HepG2 (cell line): ENCODE measurements around the gene PCNA. TPM values are rescaled to one million over a fixed set of nuclear protein-coding genes. Genes with fewer than 3 reads are reported as not detected.

Experiments used
- ASH2L ChIP-seq: fragments of 300-600, 200-600 bp; sonication (generic); IDR thresholded peaks from 2 replicates; pipeline ENCODE4 v1.7.0; 2017; ENCODE audit warnings: low read depth, mild to moderate bottlenecking, moderate library complexity, mixed read lengths, low read length; ENCODE audit not compliant: insufficient read length
- CCDC6 ChIP-seq: sonication (generic); formaldehyde crosslinking; IDR thresholded peaks from 2 replicates; pipeline ENCODE4 v1.8.1; 2022; ENCODE audit warnings: mild to moderate bottlenecking, missing genetic modification reagents, moderate library complexity
- FIP1L1 ChIP-seq: fragments of 200-400 bp; formaldehyde crosslinking; IDR thresholded peaks from 2 replicates; pipeline ENCODE4 v1.6.1; 2018; ENCODE audit warnings: low read depth, mild to moderate bottlenecking, low read length, moderate library complexity, borderline replicate concordance; ENCODE audit not compliant: insufficient read depth
- HIVEP1 ChIP-seq: sonication (generic); formaldehyde crosslinking; IDR thresholded peaks from 2 replicates; pipeline ENCODE4 v1.4.0; 2020; ENCODE audit warnings: mild to moderate bottlenecking, missing genetic modification reagents
- HMG20A ChIP-seq: IDR thresholded peaks from 2 replicates; pipeline ENCODE4 v1.6.1; 2016; ENCODE audit warnings: borderline replicate concordance
- KAT7 ChIP-seq: IDR thresholded peaks from 2 replicates; pipeline ENCODE4 v1.6.1; 2018; ENCODE audit warnings: borderline replicate concordance, missing compliant biosample characterization
- KDM3A ChIP-seq: IDR thresholded peaks from 2 replicates; pipeline ENCODE4 v1.6.1; 2018; ENCODE audit warnings: low read depth, missing compliant biosample characterization
- KLF13 ChIP-seq: sonication (generic); formaldehyde crosslinking; IDR thresholded peaks from 2 replicates; pipeline ENCODE4 v1.4.0; 2020; ENCODE audit warnings: mild to moderate bottlenecking, missing genetic modification reagents
- MED8 ChIP-seq: sonication (generic); formaldehyde crosslinking; IDR thresholded peaks from 2 replicates; pipeline ENCODE4 v1.8.1; 2023; ENCODE audit warnings: mild to moderate bottlenecking, missing genetic modification reagents; ENCODE audit not compliant: insufficient replicate concordance
- NFRKB ChIP-seq: fragments of 450-650 bp; IDR thresholded peaks from 2 replicates; pipeline ENCODE4 v1.6.1; 2017
- PRPF4 ChIP-seq: fragments of 200-400 bp; formaldehyde crosslinking; IDR thresholded peaks from 2 replicates; pipeline ENCODE4 v1.6.1; 2016; ENCODE audit warnings: low read length, low read depth; ENCODE audit not compliant: poor library complexity, severe bottlenecking
- RXRB ChIP-seq: IDR thresholded peaks from 2 replicates; pipeline ENCODE4 v1.6.1; 2016; ENCODE audit warnings: borderline replicate concordance, missing genetic modification reagents, missing compliant biosample characterization
- SMAD3 ChIP-seq: sonication (generic); formaldehyde crosslinking; IDR thresholded peaks from 2 replicates; pipeline ENCODE4 v1.4.0; 2020; ENCODE audit warnings: missing genetic modification reagents
- TBL1XR1 ChIP-seq: fragments of 150-350 bp; IDR thresholded peaks from 2 replicates; pipeline ENCODE4 v1.6.1; 2014; ENCODE audit warnings: borderline replicate concordance, low read length; ENCODE audit not compliant: partially characterized antibody
- ZBTB38 ChIP-seq: sonication (generic); formaldehyde crosslinking; IDR thresholded peaks from 2 replicates; pipeline ENCODE4 v1.5.1; 2020; ENCODE audit warnings: mild to moderate bottlenecking, missing genetic modification reagents
- ZNF274 ChIP-seq: sonication (generic); formaldehyde crosslinking; IDR thresholded peaks from 2 replicates; pipeline ENCODE4 v1.5.1; 2020; ENCODE audit warnings: mild to moderate bottlenecking, missing genetic modification reagents
- ZNF446 ChIP-seq: sonication (generic); formaldehyde crosslinking; IDR thresholded peaks from 2 replicates; pipeline ENCODE4 v1.5.0; 2020; ENCODE audit warnings: mild to moderate bottlenecking, missing genetic modification reagents
- ZNF543 ChIP-seq: sonication (generic); formaldehyde crosslinking; IDR thresholded peaks from 2 replicates; pipeline ENCODE4 v1.4.0; 2020; ENCODE audit warnings: mild to moderate bottlenecking, missing genetic modification reagents
- ZNF563 ChIP-seq: sonication (generic); formaldehyde crosslinking; IDR thresholded peaks from 2 replicates; pipeline ENCODE4 v1.8.0; 2022; ENCODE audit warnings: mild to moderate bottlenecking, moderate library complexity, missing genetic modification reagents
- ZNF788 ChIP-seq: sonication (generic); formaldehyde crosslinking; IDR thresholded peaks from 2 replicates; pipeline ENCODE4 v1.5.0; 2020; ENCODE audit warnings: mild to moderate bottlenecking, missing genetic modification reagents, borderline replicate concordance
- polyA plus RNA-seq, 8 experiments: library from polyadenylated mRNA; depleted of rRNA in 3 of 8; stranded (reverse) in 7 of 8; unstranded in 1 of 8; fragments of >200 nt; fragmentation: Illumina TruSeq in 4 of 8; extraction: Trizol in 4 of 8; gene quantifications; 2 replicates each; pipeline versions ENCODE4 v1.2.1 to v1.2.3, GENCODE V29; 2011 to 2016; ENCODE audit warnings: low read depth in 4 of 8, missing spikeins in 1 of 8, mixed read lengths in 1 of 8; ENCODE audit not compliant: insufficient read depth in 1 of 8
- total RNA-seq, 5 experiments: library from RNA; depleted of rRNA; stranded (reverse); fragments of >200 nt; fragmentation: Illumina TruSeq; extraction: Trizol; gene quantifications; 2 replicates each; pipeline ENCODE4 v1.2.3, GENCODE V29; 2016; ENCODE audit warnings: low read depth in 1 of 5
- TF ChIP-seq, protein P1 (sequence below): sonication (generic); formaldehyde crosslinking; IDR thresholded peaks from 2 replicates; pipeline ENCODE4 v1.4.0; 2020; ENCODE audit warnings: missing genetic modification reagents
- TF ChIP-seq, protein P2 (sequence below): sonication (generic); formaldehyde crosslinking; conservative IDR thresholded peaks from 2 replicates; pipeline ENCODE4 v1.8.1; 2023; ENCODE audit warnings: missing genetic modification reagents
- TF ChIP-seq, protein P3 (sequence below): fragments of 450-650 bp; IDR thresholded peaks from 2 replicates; pipeline ENCODE4 v1.6.1; 2017; ENCODE audit warnings: mild to moderate bottlenecking
- TF ChIP-seq, protein P4 (sequence below): conservative IDR thresholded peaks from 2 replicates; pipeline ENCODE4 v1.6.1; 2018; ENCODE audit warnings: missing genetic modification reagents
- TF ChIP-seq, protein P5 (sequence below): sonication (generic); formaldehyde crosslinking; IDR thresholded peaks from 2 replicates; pipeline ENCODE4 v1.8.1; 2023; ENCODE audit warnings: mild to moderate bottlenecking, missing genetic modification reagents, borderline replicate concordance

The PCNA gene
- total and polyA plus RNA-seq, 2 of the 13 experiments (the other 11 are each of a cell fraction or from before 2014, with no cell fraction given): 229 to 655 TPM

DNA sequence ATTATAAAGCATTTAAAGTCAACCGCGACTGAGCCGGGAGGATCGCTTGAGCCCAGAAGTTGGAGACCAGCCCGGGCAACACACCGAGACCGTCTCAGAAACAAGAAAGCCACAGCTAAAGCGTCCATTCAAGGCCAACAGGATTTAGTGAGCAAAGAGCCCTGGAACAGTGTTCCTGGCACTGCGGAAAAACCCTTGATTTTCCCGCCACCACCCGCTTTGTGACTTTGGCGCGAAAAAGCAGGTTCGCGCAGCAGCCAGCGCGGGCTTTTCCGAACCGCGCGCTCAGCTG lies 669 bp downstream of the PCNA start (continued):
- TF ChIP-seq ZNF543 (no peak), ZNF788 (CRISPR knock-in tag) (no peak; the same call in 1 of the 2 replicates), KLF13 (no peak), ZNF446 (no peak), MED8 (CRISPR knock-in tag) (peak; percentile 88), ASH2L (no peak), FIP1L1 (no peak), ZBTB38 (CRISPR knock-in tag) (no peak; the same call in 1 of the 2 replicates), PRPF4 (no peak), TBL1XR1 (no peak), HIVEP1 (CRISPR knock-in tag) (peak; percentile 94; the same call in 1 of the 2 replicates), CCDC6 (CRISPR knock-in tag) (no peak), RXRB (CRISPR knock-in tag) (no peak; the same call in 1 of the 2 replicates), SMAD3 (CRISPR knock-in tag) (no peak), KAT7 (CRISPR knock-in tag) (no peak), ZNF274 (peak; percentile 99; the same call in 1 of the 2 replicates), HMG20A (CRISPR knock-in tag) (no peak), KDM3A (no peak; the same call in 1 of the 2 replicates), NFRKB (no peak), ZNF563 (peak; percentile 100; the same call in 1 of the 2 replicates)
- TF ChIP-seq, protein P1, sequence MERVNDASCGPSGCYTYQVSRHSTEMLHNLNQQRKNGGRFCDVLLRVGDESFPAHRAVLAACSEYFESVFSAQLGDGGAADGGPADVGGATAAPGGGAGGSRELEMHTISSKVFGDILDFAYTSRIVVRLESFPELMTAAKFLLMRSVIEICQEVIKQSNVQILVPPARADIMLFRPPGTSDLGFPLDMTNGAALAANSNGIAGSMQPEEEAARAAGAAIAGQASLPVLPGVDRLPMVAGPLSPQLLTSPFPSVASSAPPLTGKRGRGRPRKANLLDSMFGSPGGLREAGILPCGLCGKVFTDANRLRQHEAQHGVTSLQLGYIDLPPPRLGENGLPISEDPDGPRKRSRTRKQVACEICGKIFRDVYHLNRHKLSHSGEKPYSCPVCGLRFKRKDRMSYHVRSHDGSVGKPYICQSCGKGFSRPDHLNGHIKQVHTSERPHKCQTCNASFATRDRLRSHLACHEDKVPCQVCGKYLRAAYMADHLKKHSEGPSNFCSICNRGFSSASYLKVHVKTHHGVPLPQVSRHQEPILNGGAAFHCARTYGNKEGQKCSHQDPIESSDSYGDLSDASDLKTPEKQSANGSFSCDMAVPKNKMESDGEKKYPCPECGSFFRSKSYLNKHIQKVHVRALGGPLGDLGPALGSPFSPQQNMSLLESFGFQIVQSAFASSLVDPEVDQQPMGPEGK (CRISPR knock-in tag): peak; percentile 38
- TF ChIP-seq, protein P2, sequence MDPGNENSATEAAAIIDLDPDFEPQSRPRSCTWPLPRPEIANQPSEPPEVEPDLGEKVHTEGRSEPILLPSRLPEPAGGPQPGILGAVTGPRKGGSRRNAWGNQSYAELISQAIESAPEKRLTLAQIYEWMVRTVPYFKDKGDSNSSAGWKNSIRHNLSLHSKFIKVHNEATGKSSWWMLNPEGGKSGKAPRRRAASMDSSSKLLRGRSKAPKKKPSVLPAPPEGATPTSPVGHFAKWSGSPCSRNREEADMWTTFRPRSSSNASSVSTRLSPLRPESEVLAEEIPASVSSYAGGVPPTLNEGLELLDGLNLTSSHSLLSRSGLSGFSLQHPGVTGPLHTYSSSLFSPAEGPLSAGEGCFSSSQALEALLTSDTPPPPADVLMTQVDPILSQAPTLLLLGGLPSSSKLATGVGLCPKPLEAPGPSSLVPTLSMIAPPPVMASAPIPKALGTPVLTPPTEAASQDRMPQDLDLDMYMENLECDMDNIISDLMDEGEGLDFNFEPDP (CRISPR knock-in tag): peak; percentile 100
- TF ChIP-seq, protein P3, sequence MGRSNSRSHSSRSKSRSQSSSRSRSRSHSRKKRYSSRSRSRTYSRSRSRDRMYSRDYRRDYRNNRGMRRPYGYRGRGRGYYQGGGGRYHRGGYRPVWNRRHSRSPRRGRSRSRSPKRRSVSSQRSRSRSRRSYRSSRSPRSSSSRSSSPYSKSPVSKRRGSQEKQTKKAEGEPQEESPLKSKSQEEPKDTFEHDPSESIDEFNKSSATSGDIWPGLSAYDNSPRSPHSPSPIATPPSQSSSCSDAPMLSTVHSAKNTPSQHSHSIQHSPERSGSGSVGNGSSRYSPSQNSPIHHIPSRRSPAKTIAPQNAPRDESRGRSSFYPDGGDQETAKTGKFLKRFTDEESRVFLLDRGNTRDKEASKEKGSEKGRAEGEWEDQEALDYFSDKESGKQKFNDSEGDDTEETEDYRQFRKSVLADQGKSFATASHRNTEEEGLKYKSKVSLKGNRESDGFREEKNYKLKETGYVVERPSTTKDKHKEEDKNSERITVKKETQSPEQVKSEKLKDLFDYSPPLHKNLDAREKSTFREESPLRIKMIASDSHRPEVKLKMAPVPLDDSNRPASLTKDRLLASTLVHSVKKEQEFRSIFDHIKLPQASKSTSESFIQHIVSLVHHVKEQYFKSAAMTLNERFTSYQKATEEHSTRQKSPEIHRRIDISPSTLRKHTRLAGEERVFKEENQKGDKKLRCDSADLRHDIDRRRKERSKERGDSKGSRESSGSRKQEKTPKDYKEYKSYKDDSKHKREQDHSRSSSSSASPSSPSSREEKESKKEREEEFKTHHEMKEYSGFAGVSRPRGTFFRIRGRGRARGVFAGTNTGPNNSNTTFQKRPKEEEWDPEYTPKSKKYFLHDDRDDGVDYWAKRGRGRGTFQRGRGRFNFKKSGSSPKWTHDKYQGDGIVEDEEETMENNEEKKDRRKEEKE: no peak
- TF ChIP-seq, protein P4, sequence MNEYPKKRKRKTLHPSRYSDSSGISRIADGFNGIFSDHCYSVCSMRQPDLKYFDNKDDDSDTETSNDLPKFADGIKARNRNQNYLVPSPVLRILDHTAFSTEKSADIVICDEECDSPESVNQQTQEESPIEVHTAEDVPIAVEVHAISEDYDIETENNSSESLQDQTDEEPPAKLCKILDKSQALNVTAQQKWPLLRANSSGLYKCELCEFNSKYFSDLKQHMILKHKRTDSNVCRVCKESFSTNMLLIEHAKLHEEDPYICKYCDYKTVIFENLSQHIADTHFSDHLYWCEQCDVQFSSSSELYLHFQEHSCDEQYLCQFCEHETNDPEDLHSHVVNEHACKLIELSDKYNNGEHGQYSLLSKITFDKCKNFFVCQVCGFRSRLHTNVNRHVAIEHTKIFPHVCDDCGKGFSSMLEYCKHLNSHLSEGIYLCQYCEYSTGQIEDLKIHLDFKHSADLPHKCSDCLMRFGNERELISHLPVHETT (CRISPR knock-in tag): no peak; the same call in 1 of the 2 replicates
- TF ChIP-seq, protein P5, sequence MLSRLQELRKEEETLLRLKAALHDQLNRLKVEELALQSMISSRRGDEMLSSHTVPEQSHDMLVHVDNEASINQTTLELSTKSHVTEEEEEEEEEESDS (CRISPR knock-in tag): peak; percentile 99; the same call in 1 of the 2 replicates
